GM12801 (cell line): ENCODE data around the gene RRBP1.

ENCODE experiments used
- TF ChIP-seq, protein P1 (sequence below): IDR thresholded peaks from one replicate; pipeline ENCODE4 v1.5.1; 2011; ENCODE audit warnings: control low read depth; ENCODE audit not compliant: insufficient read length; ENCODE audit errors: extremely low read depth

RRBP1 gene

GRCh38 chr20:17643531-17644188 lies 38.4 kb downstream of the RRBP1 start:
- TF ChIP-seq, protein P1, sequence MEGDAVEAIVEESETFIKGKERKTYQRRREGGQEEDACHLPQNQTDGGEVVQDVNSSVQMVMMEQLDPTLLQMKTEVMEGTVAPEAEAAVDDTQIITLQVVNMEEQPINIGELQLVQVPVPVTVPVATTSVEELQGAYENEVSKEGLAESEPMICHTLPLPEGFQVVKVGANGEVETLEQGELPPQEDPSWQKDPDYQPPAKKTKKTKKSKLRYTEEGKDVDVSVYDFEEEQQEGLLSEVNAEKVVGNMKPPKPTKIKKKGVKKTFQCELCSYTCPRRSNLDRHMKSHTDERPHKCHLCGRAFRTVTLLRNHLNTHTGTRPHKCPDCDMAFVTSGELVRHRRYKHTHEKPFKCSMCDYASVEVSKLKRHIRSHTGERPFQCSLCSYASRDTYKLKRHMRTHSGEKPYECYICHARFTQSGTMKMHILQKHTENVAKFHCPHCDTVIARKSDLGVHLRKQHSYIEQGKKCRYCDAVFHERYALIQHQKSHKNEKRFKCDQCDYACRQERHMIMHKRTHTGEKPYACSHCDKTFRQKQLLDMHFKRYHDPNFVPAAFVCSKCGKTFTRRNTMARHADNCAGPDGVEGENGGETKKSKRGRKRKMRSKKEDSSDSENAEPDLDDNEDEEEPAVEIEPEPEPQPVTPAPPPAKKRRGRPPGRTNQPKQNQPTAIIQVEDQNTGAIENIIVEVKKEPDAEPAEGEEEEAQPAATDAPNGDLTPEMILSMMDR = no peak

- TF ChIP-seq, protein P1 = no peak
These were observed 39.4 kb downstream of the RRBP1 start for GRCh38 chr20:17642404-17643269.

DNA sequence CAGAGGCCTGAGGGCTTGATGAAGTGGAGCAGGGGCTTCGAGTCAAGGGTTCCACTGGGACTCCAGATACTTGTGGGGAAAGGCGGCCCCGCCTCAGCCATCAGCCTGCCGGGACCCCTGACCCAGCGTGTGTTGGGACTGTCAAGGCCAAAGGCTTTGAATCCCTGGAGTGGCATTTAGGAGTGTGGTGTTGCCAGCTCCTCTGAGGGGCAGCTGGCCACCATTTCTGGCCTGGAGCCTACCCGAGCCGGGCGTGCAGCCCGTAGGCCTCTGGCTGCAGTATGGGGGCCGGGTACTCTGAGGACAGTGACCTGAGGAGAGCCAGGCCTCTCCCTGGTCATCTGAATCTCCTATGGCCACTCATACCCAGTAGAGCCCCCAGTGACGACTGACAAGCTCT lies 40.0 kb downstream of the RRBP1 start:
- TF ChIP-seq, protein P1 = no peak

- TF ChIP-seq, protein P1 = no peak
These were observed 40.5 kb downstream of the RRBP1 start for GRCh38 chr20:17641520-17641964.

DNA sequence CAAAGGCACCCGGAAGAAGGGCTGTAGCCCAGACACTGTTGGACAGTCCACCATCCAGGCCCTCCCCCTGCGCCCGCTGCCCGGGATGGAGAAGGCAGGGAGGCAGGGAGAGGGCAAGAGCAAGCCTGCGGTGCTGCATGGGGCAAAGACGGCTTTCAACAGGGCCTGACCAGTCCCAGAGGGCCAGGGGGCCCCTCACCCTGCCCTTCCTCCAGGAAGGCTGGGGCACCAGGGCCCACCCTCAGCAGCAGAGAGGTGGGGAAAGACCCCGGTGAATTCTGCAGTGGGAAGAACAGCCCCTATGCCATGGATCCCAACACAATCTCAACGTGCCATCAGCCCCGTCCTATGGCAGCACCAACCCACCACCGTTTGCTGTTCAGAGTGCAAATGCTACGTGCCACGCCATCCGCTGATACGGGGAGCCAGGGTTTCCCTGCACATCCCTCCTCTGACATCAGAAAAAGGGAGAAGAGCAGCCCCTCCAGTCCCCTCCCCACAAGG lies 41.1 kb downstream of the RRBP1 start:
- TF ChIP-seq, protein P1 = no peak

DNA sequence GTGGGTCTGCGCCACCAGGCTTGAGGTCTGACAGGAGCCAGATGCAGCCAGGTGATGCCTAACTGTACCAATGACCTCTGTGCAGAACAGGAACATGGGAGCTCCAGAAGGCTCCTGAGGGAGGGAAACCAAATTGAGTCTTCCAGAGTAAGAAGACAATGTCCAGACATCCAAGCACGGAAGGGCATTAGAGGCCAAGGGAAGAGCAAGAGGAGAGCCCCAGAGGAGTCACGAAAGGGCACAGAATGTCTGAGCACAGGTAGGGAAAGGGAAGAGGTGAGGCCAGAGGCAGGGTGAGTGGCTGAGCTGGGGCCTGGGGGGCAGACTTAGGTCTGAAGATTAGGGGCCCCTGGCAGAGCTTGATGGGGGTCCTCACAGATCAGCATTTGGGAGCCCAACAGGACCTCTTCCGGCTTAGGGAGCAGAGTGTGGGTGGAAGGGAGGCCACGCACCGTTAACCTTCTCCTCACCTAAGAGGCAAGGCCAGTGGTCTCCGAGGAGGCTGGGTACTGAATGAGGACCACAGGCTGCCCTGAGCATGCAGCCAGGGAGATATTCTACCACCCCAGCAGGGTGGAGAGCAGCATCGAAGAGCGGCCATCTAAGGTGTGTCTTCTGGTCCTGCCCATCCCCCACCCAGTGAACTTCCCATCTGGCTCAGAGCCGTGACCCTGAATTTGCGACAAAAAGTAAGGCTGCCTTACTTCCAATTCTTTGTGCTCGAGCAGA lies 41.7 kb downstream of the RRBP1 start:
- TF ChIP-seq, protein P1 = no peak
